GM18519 (cell line): ENCODE data around the gene ENO4.

Source experiments
- ATAC-seq: cut with Tn5 transposase; IDR thresholded peaks from one replicate; pipeline ENCODE4 v1.9.1; 2021; ENCODE audit warnings: mild to moderate bottlenecking, moderate library complexity; ENCODE audit not compliant: unreplicated experiment, low FRiP score

The ENO4 gene

GRCh38 chr10:116907245-116907987 lies 58.1 kb downstream of the ENO4 start:
- ATAC-seq = no peak

- no peak for ATAC-seq
Measured at GRCh38 chr10:116909307-116909706, 60.0 kb downstream of the ENO4 start.

- no peak for ATAC-seq
Measured at GRCh38 chr10:116910910-116911309, 61.6 kb downstream of the ENO4 start.

- ATAC-seq = no peak
Measured at GRCh38 chr10:116912162-116912561, 62.9 kb downstream of the ENO4 start.

- no peak for ATAC-seq
Measured at GRCh38 chr10:116913695-116914094, 64.4 kb downstream of the ENO4 start.

GRCh38 chr10:116915340-116915739 lies 66.0 kb downstream of the ENO4 start:
- no peak for ATAC-seq

GRCh38 chr10:116917481-116917880 lies 68.2 kb downstream of the ENO4 start:
- no peak for ATAC-seq

GRCh38 chr10:116918583-116918982 lies 69.3 kb downstream of the ENO4 start:
- ATAC-seq = no peak

- no peak for ATAC-seq
Measured at GRCh38 chr10:116919164-116919563, 69.9 kb downstream of the ENO4 start.

GRCh38 chr10:116919706-116920105 lies 70.4 kb downstream of the ENO4 start:
- ATAC-seq = no peak

- no peak for ATAC-seq
Measured at GRCh38 chr10:116925056-116925455, 75.8 kb downstream of the ENO4 start.

GRCh38 chr10:116926426-116926825 lies 77.1 kb downstream of the ENO4 start:
- ATAC-seq = no peak

GRCh38 chr10:116931806-116932205 lies 82.5 kb downstream of the ENO4 start:
- ATAC-seq = no peak
